Stomach (tissue), 4 donors: Measurements from ENCODE around the gene PARD3.

Experiments
- CTCF ChIP-seq, 7 experiments: fragments of 450-650 bp in 4 of 7; fragments of 200-600 bp in 3 of 7; sonication (generic) in 3 of 7; IDR thresholded peaks; one replicate each; pipeline ENCODE4 v1.5.1; 2016 to 2019; ENCODE audit warnings: antibody characterized with exemption in 7 of 7, control low read depth in 2 of 7, mild to moderate bottlenecking in 1 of 7
- EP300 ChIP-seq: sonication (generic); formaldehyde crosslinking; IDR thresholded peaks from one replicate; pipeline ENCODE4 v1.6.1; 2017; ENCODE audit warnings: antibody characterized with exemption
- POLR2A ChIP-seq, 4 donors: fragments of 450-650 bp; IDR thresholded peaks; one replicate each; pipeline ENCODE4 v1.6.1; 2016; ENCODE audit warnings: antibody characterized with exemption in 4 of 4, control low read depth in 2 of 4, mild to moderate bottlenecking in 1 of 4, moderate library complexity in 1 of 4

GRCh38 chr10:34580214-34580613 is 234.9 kb downstream of the PARD3 start:
- TF ChIP-seq CTCF (IDR thresholded peaks at IDR 0.05) (no peak), EP300 (no peak), POLR2A (IDR thresholded peaks at IDR 0.05) (no peak)
